ENCODE results near the gene BRSK2.

Gene BRSK2

DNA sequence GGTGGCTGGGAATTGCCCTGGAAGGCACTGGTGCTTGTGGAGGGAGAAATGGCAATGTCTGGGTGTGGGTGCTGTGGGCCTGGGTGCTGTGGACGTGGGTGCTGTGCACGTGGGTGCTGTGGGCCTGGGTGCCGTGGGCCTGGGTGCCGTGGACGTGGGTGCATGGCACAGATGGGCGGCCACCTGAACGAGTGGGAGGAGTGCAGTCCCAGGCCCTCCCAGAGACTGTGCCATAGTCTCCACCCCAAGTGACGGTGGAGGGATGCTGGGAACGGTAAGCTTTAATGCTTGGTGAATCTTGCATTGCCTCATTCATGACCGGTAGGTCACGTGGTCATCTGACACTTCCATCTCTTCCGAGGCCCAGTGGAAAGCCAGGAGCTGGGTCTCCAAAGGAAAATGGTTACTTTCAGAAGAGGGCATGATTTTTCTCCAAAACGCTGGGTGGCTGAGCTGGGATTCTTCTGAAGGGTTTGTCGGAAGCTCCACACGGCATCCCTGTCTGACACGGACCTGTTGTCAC is 28.8 kb upstream of the BRSK2 start:
- no peak for DNase-seq
- TF ChIP-seq GATA1 (IDR thresholded peaks at IDR 0.05; ENCODE audit: low read depth, low read length): no peak

GRCh38 chr11:1361882-1362281 is 27.9 kb upstream of the BRSK2 start:
- DNase-seq: no peak
- no peak for TF ChIP-seq POLR2A (IDR thresholded peaks at IDR 0.05; ENCODE audit: low read length)
- TF ChIP-seq GATA1 (IDR thresholded peaks at IDR 0.05; ENCODE audit: low read depth, low read length): no peak

GRCh38 chr11:1367721-1368120 is 22.0 kb upstream of the BRSK2 start:
- DNase-seq: no peak
- TF ChIP-seq GATA1 (IDR thresholded peaks at IDR 0.05; ENCODE audit: low read depth, low read length): no peak
- TF ChIP-seq POLR2A (IDR thresholded peaks at IDR 0.05; ENCODE audit: low read length): no peak

DNA sequence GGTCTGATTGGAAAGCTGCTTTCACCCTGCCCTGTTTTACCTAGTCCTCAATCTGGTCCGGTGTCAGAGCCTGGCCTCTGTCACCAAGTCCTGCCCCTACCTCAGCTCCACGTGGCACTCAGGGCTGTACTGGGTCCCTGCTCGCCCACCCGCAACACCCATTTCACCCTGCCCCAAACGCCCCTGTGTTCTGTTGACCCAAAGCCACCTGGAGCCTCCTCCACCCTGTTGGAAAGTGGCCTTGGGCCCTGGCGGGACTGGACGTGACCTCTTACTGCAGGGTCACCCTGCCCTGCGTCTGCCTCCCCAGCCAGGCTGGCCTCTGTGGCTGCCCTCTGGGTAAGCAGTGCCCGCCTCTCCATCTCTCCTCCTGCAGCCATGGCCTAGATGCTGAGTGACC is 21.5 kb upstream of the BRSK2 start:
- no peak for DNase-seq
- TF ChIP-seq POLR2A (IDR thresholded peaks at IDR 0.05; ENCODE audit: low read length): no peak

- no peak for DNase-seq
- no peak for TF ChIP-seq GATA1 (IDR thresholded peaks at IDR 0.05; ENCODE audit: low read depth, low read length)
- TF ChIP-seq POLR2A (IDR thresholded peaks at IDR 0.05; ENCODE audit: low read length): no peak
Measured at GRCh38 chr11:1368966-1369365, 20.8 kb upstream of the BRSK2 start.

- no peak for DNase-seq
- TF ChIP-seq GATA1 (IDR thresholded peaks at IDR 0.05; ENCODE audit: low read depth, low read length) (no peak), POLR2A (IDR thresholded peaks at IDR 0.05; ENCODE audit: low read length) (no peak)
Measured at GRCh38 chr11:1369371-1370005, 20.2 kb upstream of the BRSK2 start.

DNA sequence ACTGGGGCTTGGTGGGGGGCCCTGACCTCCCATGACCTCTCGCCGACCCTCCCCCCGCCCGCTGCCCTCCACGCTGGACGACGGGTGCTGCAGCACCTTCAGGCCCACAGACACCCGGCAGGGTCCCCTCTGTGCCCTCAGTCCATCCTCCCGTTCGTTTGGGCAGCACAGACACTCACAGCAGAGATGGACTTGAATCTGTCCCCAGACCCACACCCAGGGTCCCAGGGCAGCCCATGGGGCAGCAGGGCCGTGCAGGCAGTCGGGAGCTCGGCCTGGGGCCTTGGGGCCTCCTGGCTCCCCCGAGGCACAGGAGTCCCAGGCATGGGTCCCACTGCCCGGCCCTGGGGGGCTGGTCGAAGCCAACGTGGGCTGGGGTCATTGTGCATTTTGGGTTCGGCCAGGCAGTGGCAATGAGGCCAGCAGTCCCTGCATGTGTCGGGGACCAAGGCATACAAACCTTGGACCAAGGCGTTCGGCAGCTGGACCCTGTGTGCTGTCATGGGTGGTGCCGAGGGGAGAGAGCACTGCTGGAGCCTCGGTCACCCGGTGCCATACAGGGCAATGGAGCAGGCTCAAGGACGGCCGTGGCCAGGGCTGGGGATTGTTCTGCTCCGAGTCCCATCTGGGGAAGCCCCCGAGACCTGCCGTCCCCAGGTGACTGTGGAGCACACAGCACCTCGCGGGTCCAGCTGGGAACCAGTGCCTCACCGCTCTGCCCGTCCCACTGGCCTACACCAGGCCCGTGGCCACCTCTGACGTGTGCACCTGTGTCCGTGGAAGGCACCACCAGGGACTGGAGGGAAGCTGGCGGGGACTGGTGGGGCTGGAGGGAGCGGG is 19.3 kb upstream of the BRSK2 start:
- no peak for TF ChIP-seq GATA1 (IDR thresholded peaks at IDR 0.05; ENCODE audit: low read depth, low read length)
- no peak for TF ChIP-seq POLR2A (IDR thresholded peaks at IDR 0.05; ENCODE audit: low read length)

GRCh38 chr11:1371026-1371325 is 18.8 kb upstream of the BRSK2 start:
- TF ChIP-seq POLR2A (IDR thresholded peaks at IDR 0.05; ENCODE audit: low read length) (no peak), GATA1 (IDR thresholded peaks at IDR 0.05; ENCODE audit: low read depth, low read length) (no peak)
- no peak for DNase-seq

More for the DNA sequence above, 19.3 kb upstream of the BRSK2 start:
- no peak for DNase-seq

DNA sequence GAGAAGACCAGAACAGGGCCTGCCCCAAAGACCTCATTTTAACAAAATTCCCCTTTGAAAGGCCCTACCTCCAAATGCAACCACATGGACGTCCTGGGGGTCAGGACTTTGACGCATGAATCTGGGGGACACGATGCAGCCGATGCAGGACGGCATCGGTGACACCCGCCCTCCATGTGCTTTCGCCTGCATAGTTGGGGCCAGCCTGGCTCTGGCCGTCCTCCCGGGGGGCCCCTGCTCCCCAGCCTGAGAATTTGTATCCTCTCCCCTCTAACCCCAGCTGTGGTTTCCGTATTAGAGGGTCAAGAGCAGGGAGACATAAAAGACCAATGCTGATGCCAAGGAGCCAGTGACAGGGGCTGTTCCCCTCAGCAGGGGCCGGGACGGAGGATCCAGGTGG is 18.4 kb upstream of the BRSK2 start:
- DNase-seq: no peak
- TF ChIP-seq POLR2A (IDR thresholded peaks at IDR 0.05; ENCODE audit: low read length) (no peak), GATA1 (IDR thresholded peaks at IDR 0.05; ENCODE audit: low read depth, low read length) (no peak)

DNA sequence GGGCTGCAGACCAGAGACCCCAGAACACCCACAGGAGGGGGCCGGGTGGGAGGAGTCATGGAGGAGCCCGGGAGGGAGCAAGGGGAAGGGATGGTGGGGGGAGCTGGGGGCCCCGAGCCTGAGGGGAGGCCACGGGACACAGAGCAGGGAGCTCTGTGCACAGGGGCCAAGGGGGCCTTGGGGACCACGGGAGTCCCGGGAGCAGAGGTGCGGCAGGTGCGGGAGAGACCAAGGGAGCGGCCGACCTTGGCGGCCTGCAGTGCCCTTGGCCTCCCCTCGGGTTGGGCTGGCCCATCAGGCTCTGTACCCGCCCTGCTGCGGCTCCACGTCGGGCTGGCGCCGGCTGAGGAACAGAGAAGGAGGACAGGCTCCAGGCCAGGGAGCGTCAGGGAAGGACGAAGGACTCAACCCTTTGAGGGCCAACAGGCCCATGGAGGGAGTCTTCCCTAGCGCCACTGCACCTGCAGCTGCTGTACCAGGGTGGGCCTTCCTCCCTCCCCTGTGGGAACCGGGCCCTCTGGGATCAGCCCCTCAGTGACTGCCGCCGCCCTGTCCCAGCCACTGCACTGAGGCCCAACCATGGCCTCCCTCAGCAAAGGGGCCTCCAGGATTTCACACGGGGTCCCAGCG is 17.8 kb upstream of the BRSK2 start:
- TF ChIP-seq GATA1 (IDR thresholded peaks at IDR 0.05; ENCODE audit: low read depth, low read length): no peak
- TF ChIP-seq POLR2A (IDR thresholded peaks at IDR 0.05; ENCODE audit: low read length): no peak
- no peak for DNase-seq

DNA sequence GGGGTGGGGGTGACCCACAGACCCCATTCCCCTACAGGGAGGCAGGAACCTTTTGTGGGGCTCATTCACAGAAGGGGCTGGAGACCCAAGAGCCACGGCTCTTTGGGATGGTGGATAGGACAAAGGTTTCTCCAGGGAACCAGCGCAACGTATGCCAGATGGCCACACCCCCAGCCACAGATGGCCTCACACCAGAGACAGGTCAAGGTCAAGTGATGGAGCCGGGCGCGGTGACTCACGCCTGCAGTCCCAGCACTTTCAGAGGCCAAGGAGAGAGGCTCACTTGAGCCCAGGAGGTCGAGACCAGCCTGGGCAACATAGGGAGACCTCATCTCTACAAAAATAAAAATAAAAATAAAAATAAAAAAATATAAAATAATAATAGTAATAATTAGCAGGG is 17.1 kb upstream of the BRSK2 start:
- DNase-seq: no peak
- TF ChIP-seq GATA1 (IDR thresholded peaks at IDR 0.05; ENCODE audit: low read depth, low read length): no peak
- no peak for TF ChIP-seq POLR2A (IDR thresholded peaks at IDR 0.05; ENCODE audit: low read length)

GRCh38 chr11:1373536-1374214 is 16.1 kb upstream of the BRSK2 start:
- DNase-seq: no peak
- TF ChIP-seq POLR2A (IDR thresholded peaks at IDR 0.05; ENCODE audit: low read length) (no peak), GATA1 (IDR thresholded peaks at IDR 0.05; ENCODE audit: low read depth, low read length) (no peak)

DNA sequence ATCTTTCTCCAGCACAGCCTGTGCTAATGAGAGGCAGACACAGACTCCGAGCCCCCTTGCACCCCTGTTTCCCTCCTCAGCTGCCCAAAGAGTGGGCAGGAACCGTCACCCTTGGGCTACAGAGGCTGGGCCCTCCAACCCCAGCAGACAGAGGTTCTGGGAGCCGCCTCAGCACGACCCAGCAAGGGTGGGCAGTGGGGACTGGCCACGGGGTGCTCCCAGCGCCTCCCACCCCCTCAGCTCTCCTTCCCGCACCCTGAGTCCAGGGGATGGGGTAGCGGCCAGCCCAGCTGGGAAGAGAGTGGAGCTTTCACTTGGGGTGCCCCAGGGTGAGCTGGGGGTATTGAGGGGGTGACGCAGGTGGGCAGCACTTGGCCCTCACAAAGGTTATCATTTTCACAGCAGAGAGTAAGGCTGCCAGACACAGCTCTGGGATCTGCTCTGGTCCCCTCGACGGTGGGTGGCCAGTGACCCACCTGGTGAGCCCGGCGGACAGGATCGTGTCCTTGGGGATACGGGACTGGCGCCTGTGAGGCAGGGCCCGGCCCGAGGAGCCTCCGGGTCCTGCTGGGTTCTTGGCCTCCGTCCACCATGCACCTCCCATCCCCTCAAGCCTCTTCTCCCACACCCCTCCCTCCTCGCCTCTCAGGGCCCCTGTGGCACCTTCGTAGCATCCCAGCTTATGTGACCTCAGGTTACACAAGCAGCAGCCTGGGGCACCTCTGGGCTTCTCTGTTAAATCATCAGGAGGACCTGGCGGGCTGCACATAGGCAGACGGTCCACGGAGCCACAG is 14.4 kb upstream of the BRSK2 start:
- TF ChIP-seq GATA1 (IDR thresholded peaks at IDR 0.05; ENCODE audit: low read depth, low read length): no peak
- no peak for TF ChIP-seq POLR2A (IDR thresholded peaks at IDR 0.05; ENCODE audit: low read length)

DNA sequence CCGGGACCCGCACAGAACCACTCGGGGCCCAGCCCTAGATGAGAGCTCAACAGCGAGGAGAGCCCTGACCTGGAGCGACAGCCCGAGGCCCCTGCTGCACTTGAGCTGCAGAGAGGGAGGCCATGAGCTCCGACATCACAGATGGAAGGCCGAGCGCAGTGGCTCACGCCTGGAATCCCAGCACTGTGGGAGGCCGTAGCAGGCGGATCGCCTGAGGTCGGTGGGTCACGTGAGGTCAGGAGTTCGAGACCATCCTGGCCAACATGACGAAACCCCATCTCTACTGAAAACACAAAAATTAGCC is 13.8 kb upstream of the BRSK2 start:
- DNase-seq: no peak
- no peak for TF ChIP-seq POLR2A (IDR thresholded peaks at IDR 0.05; ENCODE audit: low read length)
- TF ChIP-seq GATA1 (IDR thresholded peaks at IDR 0.05; ENCODE audit: low read depth, low read length): no peak

More for the DNA sequence above, 14.4 kb upstream of the BRSK2 start:
- DNase-seq: no peak

Data from erythroblast (primary cell).